NCI-H526 (cell line): ENCODE measurements around the gene PPP1CC.

Experiments used
- DNase-seq, 2 experiments: peaks; one replicate each; lab custom pipeline; 2025; lab: John Stamatoyannopoulos, UW

The PPP1CC gene

DNA sequence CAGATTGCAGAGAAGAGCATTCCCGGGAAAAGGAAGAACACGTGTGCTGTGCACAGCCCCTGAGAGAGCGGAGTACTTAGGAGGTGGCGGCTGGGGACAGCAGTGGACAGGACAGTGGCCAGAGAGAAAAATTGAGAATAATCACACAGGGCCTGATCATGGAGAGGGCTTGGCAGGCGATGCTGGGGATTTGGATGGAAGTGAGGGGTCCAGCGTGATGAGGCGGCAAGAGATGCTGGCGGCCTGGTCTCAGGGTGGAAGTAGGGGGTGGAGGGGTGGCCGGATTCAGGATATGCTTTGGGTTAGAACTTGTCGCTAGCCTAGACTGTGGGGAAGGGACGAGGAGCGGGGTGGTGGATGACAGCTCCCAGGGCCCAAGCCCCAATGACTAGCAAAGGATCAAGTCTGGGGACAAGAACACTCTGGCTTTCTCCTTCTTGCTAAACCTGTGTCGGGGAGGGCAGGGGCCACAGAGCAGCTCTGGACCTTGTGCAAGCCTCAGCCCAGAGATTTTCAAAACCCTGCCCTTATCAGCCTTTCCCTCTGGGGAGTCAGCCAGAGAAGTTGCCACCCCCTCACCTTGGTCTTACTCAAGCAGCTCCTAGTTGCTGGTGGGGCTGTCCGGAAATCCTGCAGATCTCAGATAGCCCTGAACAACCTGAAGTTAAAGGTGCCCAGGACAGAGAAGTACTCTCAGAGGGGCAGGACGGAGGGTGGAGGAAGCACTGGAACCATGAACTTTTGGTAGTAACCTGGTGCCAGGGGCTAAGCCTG lies 55.1 kb downstream of the PPP1CC start:
- DNase-seq, result no peak

DNA sequence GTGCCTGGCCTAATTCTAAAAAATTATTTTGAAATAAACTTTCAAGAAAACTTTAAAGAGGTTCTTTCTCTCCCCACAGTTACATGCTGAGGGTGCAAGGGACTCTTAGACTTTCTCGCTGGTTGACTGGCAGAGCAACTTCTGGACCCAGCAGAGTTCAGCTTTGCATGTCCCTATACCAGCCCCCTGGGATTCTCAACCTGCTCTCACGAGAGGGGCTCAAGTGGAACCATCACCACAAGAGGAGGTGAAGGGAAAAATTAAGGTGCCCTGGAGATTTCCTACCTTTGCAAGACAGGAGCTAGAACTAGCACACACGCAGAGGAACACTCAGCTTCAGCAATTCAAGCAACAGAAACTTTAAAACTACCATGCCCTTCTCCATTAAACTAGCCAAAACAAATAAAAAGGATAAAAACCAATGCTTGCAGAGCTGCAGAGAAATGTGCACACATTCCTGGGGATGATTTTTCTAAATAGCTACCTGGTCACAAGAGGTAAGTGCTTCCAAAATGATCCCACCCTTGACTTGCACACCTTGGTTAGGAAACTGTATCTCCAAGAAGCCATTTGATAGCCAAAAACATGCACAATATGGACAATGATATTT lies 56.3 kb downstream of the PPP1CC start:
- DNase-seq, result no peak

- DNase-seq, result no peak
Observed at GRCh38 chr12:110684312-110684836, 58.3 kb downstream of the PPP1CC start.

DNA sequence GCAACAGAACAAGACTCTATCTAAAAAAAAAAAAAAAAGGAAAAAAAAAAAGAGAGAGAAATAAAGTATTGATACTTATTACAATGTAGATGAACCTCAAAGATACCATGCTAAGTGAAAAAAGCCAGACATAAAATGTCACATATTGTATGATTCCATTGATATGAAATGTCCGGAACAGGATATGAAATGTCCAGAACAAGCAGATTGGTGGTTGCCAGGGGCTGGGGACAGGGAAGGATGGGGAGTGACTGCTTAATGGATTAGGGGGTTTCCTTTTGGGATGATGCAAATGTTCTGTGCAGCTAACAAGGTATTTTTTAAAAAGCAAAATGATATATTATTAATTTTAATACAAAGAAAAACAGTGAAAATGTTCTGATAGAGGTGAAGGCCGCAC lies 58.8 kb downstream of the PPP1CC start:
- DNase-seq, result no peak

- no peak for DNase-seq
Observed at GRCh38 chr12:110680032-110680431, 62.7 kb downstream of the PPP1CC start.

DNA sequence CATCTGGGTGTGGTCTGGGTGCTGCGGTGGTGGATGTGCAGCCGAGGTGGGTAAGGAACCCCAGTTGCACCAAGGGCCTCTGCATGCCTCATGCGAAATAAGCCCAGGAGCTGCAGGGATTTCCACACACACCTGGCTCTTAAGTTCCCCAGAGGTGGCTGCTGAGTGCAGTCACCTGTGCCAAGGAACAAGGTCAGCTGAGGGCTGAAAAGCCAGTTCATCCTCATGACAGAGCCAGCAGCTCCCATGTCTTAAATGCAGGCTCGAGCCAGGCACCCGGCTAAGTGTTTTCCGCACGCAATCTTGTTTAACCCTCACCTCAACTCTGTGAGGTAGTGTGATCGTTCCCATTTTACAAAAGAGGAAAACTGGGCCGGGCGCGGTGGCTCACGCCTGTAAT lies 63.5 kb downstream of the PPP1CC start:
- DNase-seq, result no peak

- no peak for DNase-seq
Observed at GRCh38 chr12:110677982-110678381, 64.7 kb downstream of the PPP1CC start.

- no peak for DNase-seq
Observed at GRCh38 chr12:110677206-110677911, 65.3 kb downstream of the PPP1CC start.

GRCh38 chr12:110676171-110676570 lies 66.5 kb downstream of the PPP1CC start:
- no peak for DNase-seq

- DNase-seq, result no peak
Observed at GRCh38 chr12:110670161-110670701, 72.5 kb downstream of the PPP1CC start.
